Stimulated activated CD8-positive, alpha-beta memory T cell treated with anti-CD3 and anti-CD28 coated beads, Interleukin-7, amount 100 ng/mL, for 1 hour (primary cell): ENCODE results near the gene RAB8B.
A peak's percentile ranks its signal among the peaks of the same experiment; 100 is the strongest.

Experiments
- DNase-seq, 2 donors: peaks; one replicate each; pipeline ENCODE4 v3.0.0-alpha.2; 2020; ENCODE audit warnings: low read depth in 2 of 2

RAB8B gene

GRCh38 chr15:63188926-63189871 lies at the start of gene RAB8B:
Gene RAB8B (plus strand): TSS chr15:63189606. CDS start chr15:63189625, 19 bp downstream.
- DNase-seq, result peak; percentile 95 to 99

GRCh38 chr15:63140936-63141335 lies 48.5 kb upstream of the RAB8B start:
- no peak for DNase-seq

DNA sequence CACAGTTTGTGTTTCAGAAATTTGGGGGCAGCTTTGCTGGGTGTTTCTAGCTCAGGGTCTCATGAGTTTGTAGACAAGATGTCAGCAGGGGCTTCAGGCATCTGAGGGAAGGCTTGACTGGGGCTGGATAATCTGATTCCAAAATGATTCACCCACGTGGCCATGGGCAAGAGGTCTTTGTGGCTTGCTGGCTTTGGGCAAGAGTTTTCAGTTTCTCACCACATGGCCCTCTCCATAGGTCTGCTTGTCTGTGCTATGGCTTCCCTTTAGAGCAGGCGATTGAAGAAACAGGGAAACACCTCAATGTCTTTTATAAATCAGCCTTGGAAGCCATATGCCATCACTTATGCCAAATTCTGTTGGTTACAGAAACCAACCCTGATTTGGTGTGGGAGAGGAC lies 44.0 kb upstream of the RAB8B start:
- DNase-seq, result no peak

DNA sequence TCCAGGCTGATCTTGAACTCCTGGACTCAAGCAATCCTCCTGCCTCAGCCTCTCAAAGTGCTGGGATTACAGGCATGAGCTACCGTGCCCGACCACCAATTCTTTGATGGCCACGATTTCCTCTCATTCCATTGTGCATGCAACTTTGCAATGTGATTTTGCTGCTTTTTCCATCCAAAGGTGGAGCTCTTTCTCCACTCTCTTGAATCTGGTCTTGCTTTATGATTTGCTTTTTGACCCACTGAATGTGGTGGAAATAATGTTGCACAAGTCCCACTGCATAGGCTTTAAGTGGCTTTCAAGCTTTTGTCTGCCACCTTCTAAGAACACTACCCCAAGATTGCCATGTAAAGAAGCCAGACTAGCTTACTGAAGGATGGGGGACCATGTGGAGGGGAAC lies 42.7 kb upstream of the RAB8B start:
- DNase-seq, result no peak

- no peak for DNase-seq
These were observed 37.7 kb upstream of the RAB8B start for GRCh38 chr15:63151665-63152064.

- DNase-seq, result no peak
These were observed 33.9 kb upstream of the RAB8B start for GRCh38 chr15:63155486-63155885.

GRCh38 chr15:63156086-63156710 lies 33.2 kb upstream of the RAB8B start:
- no peak for DNase-seq

- no peak for DNase-seq
These were observed 32.7 kb upstream of the RAB8B start for GRCh38 chr15:63156755-63157117.

DNA sequence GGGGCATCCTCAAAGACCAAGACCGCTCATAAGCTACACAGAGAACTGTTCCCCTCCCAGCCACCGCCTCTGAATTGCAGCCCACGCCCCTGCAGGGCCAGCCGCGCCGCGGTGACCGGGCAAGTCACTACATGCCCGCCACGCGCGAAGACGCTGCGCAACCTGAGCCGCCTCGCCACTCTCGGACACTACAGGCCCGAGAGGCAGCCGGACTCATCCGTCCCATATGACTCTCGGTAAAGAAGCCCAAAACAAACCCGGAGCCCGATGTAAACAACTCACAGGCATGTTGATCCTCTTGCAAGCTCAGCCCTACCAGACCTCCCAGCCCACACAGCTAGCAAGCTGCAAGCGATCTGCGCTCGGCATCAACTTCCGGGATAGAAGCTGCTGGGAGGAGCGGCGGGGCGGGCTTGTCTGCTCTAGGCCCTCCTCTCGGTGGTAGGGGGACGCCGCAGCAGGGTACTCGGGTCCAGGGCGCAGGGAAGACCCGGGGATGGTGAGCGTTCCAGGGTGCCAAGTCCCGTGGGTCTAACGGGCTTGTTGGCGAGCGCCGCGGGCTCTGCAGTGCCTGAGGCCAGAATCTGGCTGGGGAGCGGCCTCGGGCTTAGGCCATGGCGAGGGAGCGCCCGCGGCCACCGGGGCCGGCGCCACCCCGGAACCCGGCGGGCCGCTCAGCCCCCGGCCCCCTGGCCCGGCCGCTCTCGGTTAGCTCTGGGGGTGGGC lies 32.1 kb upstream of the RAB8B start, which contains the start of gene RPS27L:
Gene RPS27L (minus strand): TSS at position 360 of the 726 bp plus-strand sequence. CDS start 72 bp downstream, at position 288.
- peak; percentile 64 to 71 for DNase-seq

DNA sequence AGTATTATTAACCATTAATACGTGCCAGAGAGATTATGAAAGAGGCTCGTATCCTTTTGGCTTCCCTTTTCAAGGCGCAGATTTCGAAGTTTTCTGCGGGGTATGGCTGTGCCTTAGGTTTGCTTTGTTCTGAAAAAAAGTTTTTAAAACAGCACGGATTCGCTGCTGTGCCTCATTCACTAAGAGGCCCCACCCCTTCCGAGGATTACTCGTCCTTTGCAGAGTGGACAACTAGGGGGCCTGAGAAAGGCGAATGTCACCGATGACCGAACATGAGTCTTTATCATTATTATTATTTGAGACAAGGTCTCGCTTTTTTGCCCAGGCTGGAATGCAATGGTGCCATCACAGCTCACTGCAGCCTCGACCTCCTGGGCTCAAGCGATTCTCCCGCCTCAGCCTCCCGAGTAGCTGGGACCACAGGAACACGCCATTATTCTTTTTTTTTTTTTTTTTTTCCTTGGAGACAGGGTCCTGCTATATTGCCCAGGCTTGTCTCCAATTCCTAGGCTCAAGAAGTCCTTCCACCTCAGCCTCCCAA lies 31.4 kb upstream of the RAB8B start:
- DNase-seq, result no peak

DNA sequence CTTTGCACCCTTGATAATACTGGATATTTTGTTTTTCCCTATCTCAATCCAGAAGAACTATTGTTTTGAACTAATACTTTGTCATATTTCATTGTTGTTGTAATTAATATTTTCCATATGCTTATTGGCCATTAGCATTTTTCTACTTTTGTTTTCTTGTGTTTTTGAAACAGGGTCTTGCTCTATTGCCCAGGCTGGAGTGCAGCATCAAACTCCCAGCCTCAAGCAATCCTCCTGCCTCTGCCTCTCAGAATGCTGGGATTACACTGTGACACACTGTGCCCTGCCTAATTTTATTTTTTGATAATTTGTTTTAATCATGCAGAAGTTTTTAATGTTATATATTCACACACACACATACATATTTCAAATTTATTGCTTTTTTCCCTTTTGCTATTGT lies 28.8 kb upstream of the RAB8B start:
- no peak for DNase-seq

DNA sequence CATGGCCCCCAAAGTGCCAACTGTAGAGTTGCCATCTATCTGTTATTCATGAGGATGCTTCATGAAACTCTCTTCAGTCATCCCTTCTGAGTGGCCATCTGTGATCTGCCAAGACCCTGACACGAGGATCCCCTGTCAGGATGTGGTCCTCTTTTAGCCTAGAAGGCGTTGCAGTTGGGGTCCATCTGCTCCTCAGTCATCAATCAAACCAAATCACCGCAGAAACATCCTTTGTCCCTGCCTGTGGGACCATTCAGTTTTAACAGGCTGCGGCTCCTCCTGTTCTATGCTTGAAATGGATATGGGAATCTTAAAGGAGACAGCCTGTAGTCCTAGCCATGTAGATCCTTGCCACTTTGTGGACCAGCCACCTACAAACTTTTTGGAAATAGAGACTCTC lies 26.2 kb upstream of the RAB8B start:
- DNase-seq, result no peak

GRCh38 chr15:63165166-63165859 lies 24.1 kb upstream of the RAB8B start:
- DNase-seq, result no peak

DNA sequence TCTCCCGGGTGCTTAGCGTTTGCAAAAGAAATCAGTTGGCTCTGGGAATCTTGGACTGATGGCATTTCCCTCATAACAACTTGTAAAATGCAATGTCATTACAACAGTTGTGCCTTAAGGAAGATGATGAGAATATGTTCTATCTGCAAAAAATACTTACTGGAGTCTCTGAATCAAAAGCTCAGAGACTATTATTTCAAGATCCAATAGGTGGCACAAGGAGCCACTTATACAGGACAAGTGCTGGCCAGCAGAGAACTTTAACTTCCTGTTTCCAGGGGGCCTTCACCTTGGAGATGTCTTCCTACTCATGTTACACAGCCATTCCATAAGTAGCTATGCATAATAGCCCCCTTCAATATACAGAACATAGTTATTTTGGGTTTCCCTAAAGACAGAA lies 23.2 kb upstream of the RAB8B start:
- DNase-seq, result no peak

GRCh38 chr15:63169788-63170187 lies 19.6 kb upstream of the RAB8B start:
- no peak for DNase-seq

- DNase-seq, result no peak
These were observed 17.0 kb upstream of the RAB8B start for GRCh38 chr15:63172376-63172775.

- no peak for DNase-seq
These were observed 16.5 kb upstream of the RAB8B start for GRCh38 chr15:63172851-63173451.

GRCh38 chr15:63176302-63176701 lies 13.1 kb upstream of the RAB8B start:
- no peak for DNase-seq

DNA sequence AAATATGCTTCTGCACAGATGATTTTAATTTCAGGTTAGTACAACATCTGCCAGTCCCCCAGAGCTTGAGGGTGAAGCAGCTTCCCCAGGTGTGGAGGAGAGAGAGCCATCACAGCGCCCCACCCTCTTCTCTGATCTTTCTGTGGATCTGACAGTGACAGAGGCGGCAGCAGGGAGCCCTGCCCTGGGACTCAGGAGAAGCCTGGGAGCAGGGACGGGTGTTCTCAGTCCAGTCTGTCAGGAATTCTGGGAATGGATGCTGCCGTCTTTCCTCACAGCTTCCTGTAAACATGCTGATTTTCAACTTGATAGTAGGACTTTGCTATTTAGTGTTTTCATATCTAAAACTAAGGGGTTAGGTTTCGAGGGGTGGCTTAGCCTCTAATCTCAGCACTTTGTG lies 11.4 kb upstream of the RAB8B start:
- DNase-seq, result no peak

- no peak for DNase-seq
These were observed 8.7 kb upstream of the RAB8B start for GRCh38 chr15:63180746-63181145.

- no peak for DNase-seq
These were observed 7.8 kb upstream of the RAB8B start for GRCh38 chr15:63181648-63182047.
